GM12878 (cell line): Measurements from ENCODE around the gene PLAAT3.

Experiments
- BCL3 ChIP-seq: IDR thresholded peaks from 2 replicates; pipeline ENCODE4 v1.6.1; 2011; ENCODE audit warnings: borderline replicate concordance, low read depth, mild to moderate bottlenecking, moderate library complexity, low read length; ENCODE audit not compliant: insufficient read depth, poor library complexity, severe bottlenecking
- BCLAF1 ChIP-seq: fragments of 450-650 bp; IDR thresholded peaks from 2 replicates; pipeline ENCODE4 v1.6.1; 2017; ENCODE audit warnings: antibody characterized with exemption, mild to moderate bottlenecking, moderate library complexity
- CBX5 ChIP-seq: sonication (generic); IDR thresholded peaks from 2 replicates; pipeline ENCODE4 v1.6.1; 2016; ENCODE audit warnings: low read depth, moderate library complexity, mild to moderate bottlenecking, inconsistent platforms
- CTCF ChIP-seq, 3 experiments: IDR thresholded peaks in 2 of 3; conservative IDR thresholded peaks in 1 of 3; 2 replicates each; pipeline ENCODE4 v1.5.1; 2011; ENCODE audit warnings: low read depth in 3 of 3, low read length in 3 of 3, mild to moderate bottlenecking in 3 of 3, control low read depth in 2 of 3, moderate library complexity in 2 of 3, inconsistent platforms in 1 of 3, mixed read lengths in 1 of 3; ENCODE audit not compliant: control insufficient read depth in 2 of 3, insufficient read depth in 1 of 3; ENCODE audit errors: extremely low read depth in 1 of 3
- POLR2AphosphoS5 ChIP-seq: IDR thresholded peaks from 2 replicates; pipeline ENCODE4 v1.6.1; 2011; ENCODE audit warnings: mild to moderate bottlenecking, low read length, inconsistent platforms
- REST ChIP-seq: IDR thresholded peaks from 2 replicates; pipeline ENCODE4 v1.6.1; 2012; ENCODE audit warnings: mild to moderate bottlenecking, low read depth, low read length
- SMC3 ChIP-seq: IDR thresholded peaks from 2 replicates; pipeline ENCODE4 v1.6.1; 2011; ENCODE audit warnings: low read length, improper control_type of control experiment, borderline replicate concordance
- YY1 ChIP-seq: IDR thresholded peaks from 2 replicates; pipeline ENCODE4 v1.6.1; 2011; ENCODE audit warnings: low read depth, mild to moderate bottlenecking, low read length
- TF ChIP-seq, protein P1 (sequence below): fragments of 450-650 bp; IDR thresholded peaks from 2 replicates; pipeline ENCODE4 v1.6.1; 2016; ENCODE audit warnings: mild to moderate bottlenecking, moderate library complexity, borderline replicate concordance

DNA sequence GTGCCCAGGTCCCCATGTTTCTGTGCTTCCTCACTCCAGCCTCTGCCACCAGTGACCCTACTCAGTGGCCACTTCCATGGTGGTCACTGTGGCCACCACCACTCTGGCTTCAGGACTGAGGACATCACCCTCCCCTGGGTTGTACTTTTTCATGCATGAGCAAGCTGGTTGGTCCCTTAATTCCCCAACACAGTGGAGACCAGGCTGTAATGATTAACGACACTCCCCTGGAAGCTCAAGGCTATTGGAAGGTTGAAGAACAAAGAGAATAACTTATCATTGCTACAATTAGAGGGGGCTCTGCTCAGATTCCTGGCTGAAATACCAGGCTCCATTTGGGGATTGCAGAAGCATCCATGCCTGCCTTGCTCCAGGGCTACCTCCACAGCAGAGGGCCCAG is 67.2 kb downstream of the PLAAT3 start:
- TF ChIP-seq CBX5, result no peak
- no peak for TF ChIP-seq REST
- no peak for TF ChIP-seq BCLAF1
- no peak for TF ChIP-seq POLR2AphosphoS5
- no peak for TF ChIP-seq SMC3
- TF ChIP-seq BCL3, result no peak
- TF ChIP-seq YY1, result no peak
- TF ChIP-seq, protein P1, sequence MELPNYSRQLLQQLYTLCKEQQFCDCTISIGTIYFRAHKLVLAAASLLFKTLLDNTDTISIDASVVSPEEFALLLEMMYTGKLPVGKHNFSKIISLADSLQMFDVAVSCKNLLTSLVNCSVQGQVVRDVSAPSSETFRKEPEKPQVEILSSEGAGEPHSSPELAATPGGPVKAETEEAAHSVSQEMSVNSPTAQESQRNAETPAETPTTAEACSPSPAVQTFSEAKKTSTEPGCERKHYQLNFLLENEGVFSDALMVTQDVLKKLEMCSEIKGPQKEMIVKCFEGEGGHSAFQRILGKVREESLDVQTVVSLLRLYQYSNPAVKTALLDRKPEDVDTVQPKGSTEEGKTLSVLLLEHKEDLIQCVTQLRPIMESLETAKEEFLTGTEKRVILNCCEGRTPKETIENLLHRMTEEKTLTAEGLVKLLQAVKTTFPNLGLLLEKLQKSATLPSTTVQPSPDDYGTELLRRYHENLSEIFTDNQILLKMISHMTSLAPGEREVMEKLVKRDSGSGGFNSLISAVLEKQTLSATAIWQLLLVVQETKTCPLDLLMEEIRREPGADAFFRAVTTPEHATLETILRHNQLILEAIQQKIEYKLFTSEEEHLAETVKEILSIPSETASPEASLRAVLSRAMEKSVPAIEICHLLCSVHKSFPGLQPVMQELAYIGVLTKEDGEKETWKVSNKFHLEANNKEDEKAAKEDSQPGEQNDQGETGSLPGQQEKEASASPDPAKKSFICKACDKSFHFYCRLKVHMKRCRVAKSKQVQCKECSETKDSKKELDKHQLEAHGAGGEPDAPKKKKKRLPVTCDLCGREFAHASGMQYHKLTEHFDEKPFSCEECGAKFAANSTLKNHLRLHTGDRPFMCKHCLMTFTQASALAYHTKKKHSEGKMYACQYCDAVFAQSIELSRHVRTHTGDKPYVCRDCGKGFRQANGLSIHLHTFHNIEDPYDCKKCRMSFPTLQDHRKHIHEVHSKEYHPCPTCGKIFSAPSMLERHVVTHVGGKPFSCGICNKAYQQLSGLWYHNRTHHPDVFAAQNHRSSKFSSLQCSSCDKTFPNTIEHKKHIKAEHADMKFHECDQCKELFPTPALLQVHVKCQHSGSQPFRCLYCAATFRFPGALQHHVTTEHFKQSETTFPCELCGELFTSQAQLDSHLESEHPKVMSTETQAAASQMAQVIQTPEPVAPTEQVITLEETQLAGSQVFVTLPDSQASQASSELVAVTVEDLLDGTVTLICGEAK, result no peak
- TF ChIP-seq CTCF (IDR thresholded peaks at IDR 0.05 in 2 of 3, conservative IDR thresholded peaks at IDR 0.05 in 1 of 3; ENCODE audit: control insufficient read depth in 2 of 3, extremely low read depth in 1 of 3, insufficient read depth in 1 of 3, low read depth in 3 of 3, low read length in 3 of 3), result no peak
